Endometrium (tissue), 2 donors: ENCODE measurements around the gene BRINP3.
A peak's percentile ranks its signal among the peaks of the same experiment; 100 is the strongest.

Source experiments
- FAIRE-seq: peaks from 2 replicates; lab custom pipeline; 2012; peaks lifted over from hg19 to GRCh38; lab: Jason Lieb, UNC
- donor health status: control.
- donor health status: control.

The BRINP3 gene

DNA sequence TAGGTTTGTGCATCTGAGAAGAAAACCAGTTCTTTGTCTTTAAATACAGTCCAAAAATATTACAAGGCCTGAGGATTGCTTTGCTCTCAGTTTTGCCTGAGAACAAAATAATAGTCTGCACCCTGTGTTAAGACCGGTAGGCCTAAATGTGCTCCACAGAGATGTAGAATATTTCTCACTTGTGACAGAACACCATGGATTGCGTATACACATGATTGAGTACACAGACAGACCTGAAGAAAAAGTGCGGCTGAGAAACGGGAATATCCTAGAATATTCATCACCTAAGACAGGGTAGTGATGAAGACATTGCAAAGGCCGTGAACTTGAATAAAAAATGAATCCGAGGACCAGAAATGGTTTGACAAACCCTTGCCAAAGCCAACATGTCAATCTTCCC lies 155.4 kb downstream of the BRINP3 start:
- no peak for FAIRE-seq

DNA sequence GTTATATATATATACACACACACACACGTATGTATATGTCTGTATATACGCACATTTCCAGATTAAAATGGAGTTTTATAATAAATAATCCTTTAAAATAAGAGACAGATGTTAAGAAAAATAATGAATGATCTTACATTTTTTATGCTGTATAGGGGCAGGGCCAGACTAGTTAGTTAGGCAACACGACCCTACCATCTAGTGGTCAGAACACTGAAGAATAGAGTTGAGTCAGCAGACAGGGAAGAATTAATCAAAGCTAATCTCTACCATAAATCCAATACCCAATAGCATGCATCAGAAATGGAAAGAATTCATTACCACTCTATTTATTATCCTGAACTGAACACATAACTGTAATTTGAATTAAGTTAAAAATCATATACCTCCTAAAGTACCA lies 156.7 kb downstream of the BRINP3 start:
- no peak for FAIRE-seq

DNA sequence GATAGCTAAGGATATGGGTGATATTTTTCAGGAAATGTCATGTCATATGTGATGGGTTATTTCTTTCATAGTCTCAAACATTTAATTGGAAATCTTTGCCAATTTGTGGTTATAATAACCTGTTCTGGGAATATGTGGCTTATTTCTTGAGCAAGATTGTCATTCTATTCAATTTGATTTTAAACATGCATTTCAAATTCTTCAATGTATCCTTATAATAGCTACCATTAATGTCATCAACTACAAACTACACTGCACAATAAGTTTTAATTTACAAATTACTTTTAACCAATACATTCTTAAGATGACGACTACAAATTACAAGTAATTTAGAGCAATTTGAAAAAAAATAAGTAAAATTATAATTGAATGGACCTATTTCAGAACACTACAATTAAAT lies 164.9 kb downstream of the BRINP3 start:
- FAIRE-seq = no peak

DNA sequence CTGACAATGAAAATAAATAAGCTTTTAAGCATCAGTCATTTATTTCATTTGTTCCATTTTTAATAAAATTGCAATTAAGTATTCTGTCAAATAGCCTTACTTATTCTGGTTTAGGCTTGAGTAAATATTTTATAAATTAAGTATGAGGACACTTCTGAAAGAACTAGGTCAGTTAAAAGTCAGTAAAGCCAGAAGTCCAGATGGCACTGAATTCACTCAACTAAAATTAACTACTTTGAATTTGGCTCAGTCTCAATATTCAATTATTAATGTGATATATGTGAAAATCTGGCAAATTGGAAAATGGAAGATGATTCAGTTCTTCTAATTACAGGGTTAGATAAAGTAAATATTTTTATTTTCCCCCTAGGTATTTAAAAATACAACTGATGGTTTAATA lies 174.2 kb downstream of the BRINP3 start:
- FAIRE-seq = no peak

DNA sequence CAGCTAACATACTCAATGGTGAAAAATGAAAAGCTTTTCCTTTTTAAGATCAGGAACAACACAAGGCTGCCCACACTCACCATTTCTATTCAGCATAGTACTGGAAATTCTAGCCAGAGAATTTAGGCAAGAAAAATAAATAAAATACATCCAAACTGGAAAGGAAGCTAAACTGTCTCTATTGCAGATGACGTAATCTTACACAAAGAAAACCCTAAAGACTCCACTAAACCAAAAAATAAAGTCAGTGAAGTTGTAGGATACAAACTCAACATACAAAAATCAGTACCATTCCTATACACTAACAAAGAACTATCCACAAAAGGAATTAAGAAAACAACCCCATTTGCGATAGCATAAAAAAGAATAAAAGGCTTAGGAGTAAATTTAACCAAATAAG lies 181.2 kb downstream of the BRINP3 start:
- no peak for FAIRE-seq

DNA sequence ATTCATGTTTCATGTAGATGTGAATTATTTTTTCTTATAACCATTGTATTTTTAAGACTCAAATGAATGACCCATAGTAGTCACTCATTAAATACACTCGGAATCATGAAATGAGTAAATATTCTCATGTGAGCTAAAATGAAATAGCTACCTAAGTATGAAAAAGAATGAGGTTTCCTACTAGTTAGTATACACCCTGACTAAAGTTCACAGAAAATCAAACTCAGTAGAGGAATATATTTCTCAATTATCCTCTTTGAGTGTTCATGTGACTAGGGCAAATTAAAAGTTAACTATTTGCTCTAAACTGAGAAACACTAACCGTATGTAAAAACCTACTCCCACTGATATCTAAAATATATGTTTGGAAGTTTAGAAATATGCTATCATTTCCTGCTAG lies 187.8 kb downstream of the BRINP3 start:
- FAIRE-seq = no peak

DNA sequence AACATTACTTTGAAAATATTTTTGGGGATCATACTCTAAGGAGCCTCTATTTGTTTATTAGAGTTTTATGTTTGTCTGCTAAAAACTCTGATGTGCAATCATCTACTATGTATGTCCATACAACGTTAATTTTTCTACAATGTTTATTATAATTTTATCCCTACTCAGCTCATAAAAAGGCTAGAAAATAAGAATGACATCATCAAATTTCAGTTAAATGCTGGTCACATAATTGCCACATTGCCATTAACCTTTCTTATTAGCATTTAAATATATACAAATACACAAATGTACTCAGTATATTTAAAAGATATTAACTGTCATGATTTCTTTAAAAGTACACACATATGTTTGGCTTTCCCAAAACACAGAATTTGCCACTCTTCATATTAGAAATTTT lies 191.6 kb downstream of the BRINP3 start:
- no peak for FAIRE-seq

DNA sequence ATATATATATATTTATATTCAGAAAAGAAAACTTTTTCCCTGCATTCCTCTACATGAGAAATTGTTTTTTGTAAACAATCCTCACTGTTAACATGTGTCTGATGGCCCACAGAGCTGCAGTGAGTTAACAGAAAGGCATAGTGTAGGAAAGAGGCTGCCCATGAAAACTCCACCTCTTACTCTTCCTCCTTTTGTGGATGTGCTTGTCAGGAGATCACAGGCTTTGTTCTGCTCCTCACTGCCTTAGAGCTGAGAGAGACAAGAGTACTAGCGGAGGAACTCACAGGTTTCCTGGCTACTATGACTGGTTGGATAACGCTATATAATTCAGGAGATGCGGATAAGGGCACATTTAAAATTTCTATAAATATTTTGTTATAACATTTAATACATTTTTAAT lies 200.6 kb downstream of the BRINP3 start:
- no peak for FAIRE-seq

DNA sequence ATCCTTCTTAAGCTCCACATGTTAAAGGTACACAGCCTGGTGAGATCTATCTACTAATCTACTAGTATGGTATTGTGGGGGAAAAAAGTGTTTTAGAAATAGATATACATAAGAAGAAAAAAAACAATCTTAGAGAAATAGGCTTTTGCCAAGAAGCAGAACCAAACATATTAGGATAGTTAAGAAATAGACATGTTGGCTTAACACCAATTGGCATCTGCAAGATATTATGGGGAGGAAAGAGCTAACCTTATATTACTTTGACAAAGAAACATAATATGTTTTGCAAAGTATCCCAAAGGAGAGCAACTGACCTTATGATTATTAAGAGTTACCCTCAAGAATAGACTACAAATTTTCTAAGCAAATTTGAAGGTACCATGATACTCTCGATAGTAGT lies 202.9 kb downstream of the BRINP3 start:
- FAIRE-seq = no peak

DNA sequence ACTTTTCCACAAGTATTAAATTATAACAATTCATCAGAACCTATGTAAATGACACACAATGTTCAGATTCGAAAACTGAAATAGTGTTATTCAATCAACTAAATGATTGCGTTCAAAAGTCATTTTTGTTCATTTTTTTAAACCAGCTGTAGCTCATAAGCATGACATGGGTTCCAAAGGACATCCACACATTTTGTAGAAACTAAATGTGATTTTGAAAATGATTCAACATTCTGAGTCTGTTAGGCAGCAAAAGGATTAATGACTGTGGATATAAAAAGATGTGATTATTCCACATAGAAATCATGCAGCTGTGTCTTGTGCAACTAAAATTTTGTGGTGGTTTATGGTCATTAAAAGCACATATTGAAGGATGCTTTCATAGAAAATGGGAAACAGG lies 204.5 kb downstream of the BRINP3 start:
- no peak for FAIRE-seq

DNA sequence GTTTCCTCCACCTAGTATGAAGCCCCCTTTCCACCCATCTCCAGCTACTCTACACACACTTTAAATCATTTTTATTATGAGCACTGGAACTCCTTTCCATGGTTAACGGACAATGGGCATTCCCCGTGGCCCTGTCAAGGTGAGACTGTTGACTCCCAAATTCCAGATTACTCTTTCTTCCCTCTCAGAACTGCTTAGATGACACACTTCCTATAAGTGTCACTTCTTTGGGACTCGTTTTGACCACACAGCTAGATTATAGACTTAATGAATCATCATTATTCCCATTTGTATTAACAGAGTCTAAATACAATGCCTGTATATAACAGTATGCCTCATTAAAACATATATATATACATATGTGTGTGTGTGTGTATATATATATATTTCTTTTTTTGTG lies 215.1 kb downstream of the BRINP3 start:
- FAIRE-seq = no peak

DNA sequence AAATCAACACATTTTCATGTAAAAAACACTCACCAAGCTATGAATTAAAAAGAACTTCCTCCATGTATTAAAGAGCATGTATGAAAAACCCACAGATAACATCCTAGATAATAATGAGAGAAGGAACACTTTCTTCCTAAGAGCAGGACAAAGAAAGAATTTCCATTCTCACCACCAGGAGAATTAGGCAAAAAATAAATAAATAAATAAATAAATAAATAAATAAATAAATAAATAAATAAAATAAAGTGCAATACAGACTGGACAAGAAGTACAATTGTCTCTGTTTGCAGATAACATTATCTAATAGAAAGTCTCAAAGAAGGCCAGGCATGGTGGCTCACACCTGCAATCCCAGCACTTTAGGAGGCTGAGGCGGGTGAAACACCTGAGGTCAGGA lies 218.2 kb downstream of the BRINP3 start:
- FAIRE-seq = no peak

DNA sequence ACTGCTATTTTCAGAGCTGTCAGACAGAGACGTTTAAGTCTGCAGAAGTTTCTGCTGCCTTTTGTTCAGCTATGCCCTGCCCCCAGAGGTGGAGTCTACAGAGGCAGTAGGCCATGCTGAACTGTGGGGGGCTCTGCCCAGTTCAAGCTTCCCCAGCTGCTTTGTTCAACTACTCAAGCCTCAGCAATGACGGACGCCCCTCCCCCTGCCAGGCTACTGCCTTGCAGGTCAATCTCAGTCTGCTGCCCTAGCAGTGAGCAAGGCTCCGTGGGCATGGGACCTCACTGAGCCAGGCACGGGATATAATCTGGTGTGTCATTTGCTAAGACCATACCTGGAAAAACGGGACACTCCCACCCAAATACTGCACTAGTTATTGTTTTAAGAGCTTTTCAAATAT lies 219.7 kb downstream of the BRINP3 start:
- FAIRE-seq = no peak

DNA sequence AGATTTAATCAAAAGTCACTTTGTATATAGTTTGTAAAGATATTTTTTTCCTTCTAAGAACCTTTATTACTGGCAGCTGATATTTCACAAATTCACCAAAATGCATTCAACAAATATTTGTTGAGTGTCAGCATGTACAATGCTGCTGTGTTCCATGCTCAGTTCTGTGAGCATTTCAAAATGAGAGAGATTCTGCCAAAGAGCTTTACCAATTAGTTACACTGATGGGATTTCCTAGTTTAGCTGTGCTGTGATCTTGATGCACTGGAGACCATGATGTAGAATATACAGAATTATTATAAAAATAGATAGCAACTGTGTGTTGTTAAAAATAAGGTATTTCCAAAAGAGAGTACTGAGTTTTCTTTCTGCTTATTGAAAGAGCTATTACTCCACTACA lies 225.6 kb downstream of the BRINP3 start:
- no peak for FAIRE-seq

DNA sequence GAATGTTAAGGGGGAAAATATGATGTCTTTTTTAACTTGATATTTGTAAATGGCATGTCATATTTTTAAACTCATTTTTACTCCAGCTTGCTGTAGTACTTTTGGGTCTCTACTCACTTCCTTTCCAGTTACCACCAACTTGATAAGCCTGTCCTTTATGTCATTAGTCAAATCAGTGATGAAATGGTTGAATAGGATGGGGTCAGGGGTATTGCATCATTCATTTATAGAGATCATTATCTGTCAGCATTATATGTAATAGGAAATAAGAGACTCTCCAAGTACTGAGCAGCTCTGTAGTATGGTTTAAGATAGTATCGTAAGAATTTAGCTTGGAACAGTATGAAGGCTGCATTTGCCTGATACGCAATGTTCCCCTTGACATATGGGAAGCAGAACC lies 227.3 kb downstream of the BRINP3 start:
- no peak for FAIRE-seq

DNA sequence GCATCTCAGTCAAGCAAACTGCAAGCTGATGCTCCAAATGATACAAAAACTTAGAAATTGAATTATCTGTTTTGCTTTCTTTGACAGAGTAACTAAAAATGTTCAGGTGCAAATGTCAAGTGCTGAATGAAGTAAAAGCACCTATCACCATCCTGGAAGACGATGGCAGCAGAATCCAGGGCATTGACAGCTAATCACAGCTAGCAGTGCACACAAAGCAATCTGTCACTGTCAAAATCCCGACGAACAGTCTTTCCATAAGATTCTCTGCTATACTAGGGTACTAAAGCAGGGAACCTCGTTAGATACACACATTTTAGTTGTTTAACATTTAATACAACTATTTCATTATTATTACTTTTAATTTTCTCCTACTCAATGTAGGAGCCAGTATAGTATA lies 233.3 kb downstream of the BRINP3 start:
- FAIRE-seq = no peak

DNA sequence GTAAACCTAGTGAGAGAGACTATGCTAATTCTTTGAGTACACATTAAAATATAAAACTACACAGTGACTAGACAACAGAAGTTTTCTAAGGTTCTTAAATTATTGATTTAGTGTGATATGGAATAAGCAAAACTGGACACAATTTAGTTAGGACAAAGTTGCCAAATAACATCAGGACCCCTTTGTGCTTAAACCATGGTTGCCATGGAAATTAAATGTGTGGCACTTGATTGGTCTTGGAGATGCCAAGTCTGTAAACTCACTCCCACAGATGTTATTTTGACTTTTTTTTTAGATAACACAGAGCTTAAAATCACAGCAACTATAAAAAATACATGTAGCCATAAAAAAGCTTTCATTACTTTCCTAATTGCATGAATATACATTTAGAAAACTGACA lies 234.6 kb downstream of the BRINP3 start:
- FAIRE-seq = no peak

DNA sequence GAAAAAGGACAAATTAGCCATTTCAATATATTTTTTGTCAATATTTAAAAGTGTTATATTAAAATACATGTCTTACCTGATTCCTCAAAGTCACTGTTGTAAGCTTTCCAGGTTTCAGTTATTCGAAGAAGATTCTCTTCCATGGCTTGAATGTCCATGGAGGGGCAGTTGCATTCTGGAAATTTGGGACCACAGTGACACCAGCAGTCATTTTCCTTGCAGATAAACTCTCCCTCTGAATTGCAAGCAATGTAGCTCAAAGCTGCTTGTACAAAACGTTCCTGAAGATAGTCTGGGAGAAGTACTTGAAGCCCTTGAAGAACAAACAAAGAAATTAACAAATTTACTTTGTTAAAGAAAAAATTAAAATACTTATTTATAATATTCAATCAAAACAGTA lies 251.7 kb downstream of the BRINP3 start:
- FAIRE-seq = no peak

DNA sequence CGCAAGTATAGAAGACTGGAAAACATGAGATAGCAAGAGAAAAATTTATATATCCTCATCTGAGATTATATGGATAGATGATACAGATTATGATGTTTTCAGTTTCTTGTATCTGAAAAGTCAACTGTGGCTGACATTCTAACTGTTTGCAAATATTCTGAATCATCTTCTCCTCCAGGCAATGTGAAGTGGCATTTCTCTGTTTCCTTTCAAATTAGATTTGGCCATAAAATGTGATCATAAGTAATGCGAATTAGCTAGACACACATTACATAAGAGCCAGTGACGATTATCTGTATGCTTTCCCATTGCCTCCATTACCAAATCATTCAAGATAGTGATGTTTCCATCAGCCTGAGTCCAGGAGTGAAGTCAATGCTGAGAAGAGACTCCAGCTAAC lies 265.2 kb downstream of the BRINP3 start:
- no peak for FAIRE-seq

DNA sequence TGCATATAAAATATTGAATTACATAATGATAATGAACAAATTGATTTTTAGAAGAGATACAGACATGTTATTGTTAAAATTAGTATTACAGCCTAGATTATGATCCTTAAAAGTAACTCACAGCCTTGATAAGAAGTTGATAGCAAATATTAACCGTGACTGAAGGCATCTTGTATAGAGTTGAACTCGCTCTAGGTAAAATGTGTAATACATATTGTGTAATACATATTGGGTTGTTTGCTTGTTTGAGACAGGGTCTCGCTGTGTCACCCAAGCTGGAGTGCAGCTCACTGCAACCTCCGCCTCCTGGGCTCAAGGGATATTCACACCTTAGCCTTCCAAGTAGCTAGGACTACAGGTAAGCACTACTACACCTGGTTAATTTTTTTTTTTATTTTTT lies 269.9 kb downstream of the BRINP3 start:
- FAIRE-seq = no peak

DNA sequence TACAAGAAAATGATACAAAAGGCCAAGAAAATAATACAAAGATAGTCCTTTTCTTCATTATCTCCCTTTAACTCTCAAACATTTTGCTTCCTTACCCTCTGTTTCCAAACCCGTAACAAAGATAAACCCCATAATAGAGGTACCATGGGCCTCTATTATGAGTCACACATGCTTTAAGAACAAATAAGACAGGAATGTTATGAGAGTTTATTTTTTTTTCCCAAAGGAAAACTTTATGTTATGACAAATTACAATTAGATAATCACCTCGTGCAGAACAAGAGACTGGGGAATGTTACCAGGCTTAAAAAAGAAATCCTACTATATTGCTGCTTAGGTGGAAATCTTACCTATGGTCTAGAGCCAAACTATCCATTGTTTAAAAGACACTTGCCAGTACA lies 272.0 kb downstream of the BRINP3 start:
- FAIRE-seq = no peak

DNA sequence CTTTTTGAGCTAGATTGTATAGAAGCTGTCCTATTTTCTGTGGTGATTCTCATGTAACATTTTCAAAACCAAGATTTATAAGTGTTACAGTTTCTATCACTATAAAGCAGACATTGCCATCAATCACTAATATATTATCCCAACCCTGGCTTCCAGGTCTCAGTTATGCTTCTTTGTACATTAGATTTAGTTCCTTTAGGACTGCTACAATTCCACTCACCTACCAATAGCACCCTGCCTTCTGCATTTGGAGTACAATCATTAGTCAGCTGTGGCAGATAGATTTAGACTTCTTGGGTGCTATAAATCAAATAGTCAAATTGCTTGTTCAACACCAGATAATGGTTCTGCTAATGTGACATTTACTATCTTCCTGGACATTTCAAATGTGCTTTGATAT lies 281.6 kb downstream of the BRINP3 start:
- FAIRE-seq = no peak

DNA sequence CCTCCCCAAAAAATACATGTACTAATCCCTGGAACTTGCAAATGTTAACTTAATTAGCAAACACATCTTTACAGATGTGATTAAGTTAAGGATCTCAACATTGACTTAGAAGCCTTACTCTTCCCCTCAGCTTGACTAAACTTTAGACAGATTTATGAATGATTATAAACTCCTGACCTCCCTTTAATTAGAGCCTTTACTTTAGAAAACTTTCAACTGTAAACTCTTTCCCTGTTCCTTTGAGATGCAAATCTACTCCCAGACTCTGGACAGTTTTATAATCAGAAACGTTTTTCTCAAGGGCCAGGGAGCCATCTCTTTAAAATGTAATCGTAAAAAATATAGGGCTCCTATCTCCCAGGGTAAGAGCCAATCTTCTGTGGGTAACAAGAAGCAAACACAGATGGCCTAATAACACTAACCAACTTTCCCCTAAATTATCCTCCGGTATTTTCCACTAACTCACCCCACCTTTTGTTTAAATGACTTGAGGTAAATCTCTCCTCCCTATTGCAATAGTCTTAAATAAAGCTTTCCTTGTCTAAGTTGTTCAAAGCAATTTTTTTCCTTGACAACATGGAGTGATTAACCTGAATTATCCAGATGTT lies 284.1 kb downstream of the BRINP3 start:
- FAIRE-seq = peak; percentile 95

DNA sequence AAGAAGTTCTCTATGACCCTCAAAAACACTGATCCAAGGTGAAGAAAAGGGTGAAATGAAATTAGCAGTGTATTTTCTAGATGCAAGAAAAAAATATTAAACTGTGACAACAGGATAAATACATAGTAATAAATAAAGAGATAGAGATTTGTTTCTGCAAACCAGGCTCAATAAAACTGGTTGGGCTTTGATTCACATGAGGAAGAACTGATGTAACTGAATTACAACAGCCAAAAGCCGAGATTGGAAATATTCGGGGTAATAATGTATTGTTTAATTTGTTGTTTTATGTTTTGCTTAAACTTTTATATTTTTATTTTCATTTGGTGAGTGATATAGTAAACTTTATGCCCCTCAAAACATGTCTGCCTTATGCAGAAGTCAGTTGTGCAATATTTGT lies 285.0 kb downstream of the BRINP3 start:
- FAIRE-seq = no peak

DNA sequence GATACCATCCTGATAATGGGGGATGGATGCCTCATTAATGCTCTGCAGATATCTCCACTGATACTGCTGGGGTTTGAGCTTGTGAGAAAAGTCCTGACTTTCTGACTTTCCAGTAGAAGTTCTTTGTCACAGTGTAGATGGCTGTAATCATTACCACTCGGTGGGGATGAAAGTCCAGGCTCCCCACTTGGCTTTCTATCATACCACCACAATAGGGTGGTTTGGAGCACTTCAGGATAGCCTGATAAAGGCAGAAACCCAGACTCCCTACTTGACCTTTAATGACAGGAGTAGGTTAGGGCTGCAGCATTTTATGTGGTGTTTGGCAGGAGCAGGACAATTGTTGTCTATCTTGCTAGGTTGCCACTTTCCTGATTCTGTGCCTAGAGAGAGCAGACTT lies 294.1 kb downstream of the BRINP3 start:
- no peak for FAIRE-seq
